ENCODE data around the gene CAMK2B.

CAMK2B gene

GRCh38 chr7:44167920-44168319 lies 157.5 kb downstream of the CAMK2B start:
- DNase-seq (ENCODE audit: low spot score) = no peak

Measured in CD4-positive, alpha-beta T cell treated with Interleukin-15 for 4 hours (primary cell).